Stomach (tissue), 4 donors: Measurements from ENCODE around the gene SPDYA.

Experiments
- EP300 ChIP-seq: sonication (generic); formaldehyde crosslinking; IDR thresholded peaks from one replicate; pipeline ENCODE4 v1.6.1; 2017; ENCODE audit warnings: antibody characterized with exemption
- POLR2A ChIP-seq, 4 donors: fragments of 450-650 bp; IDR thresholded peaks; one replicate each; pipeline ENCODE4 v1.6.1; 2016; ENCODE audit warnings: antibody characterized with exemption in 4 of 4, control low read depth in 2 of 4, mild to moderate bottlenecking in 1 of 4, moderate library complexity in 1 of 4
- TF ChIP-seq, protein P1 (sequence below), 7 experiments: fragments of 450-650 bp in 4 of 7; fragments of 200-600 bp in 3 of 7; sonication (generic) in 3 of 7; IDR thresholded peaks; one replicate each; pipeline ENCODE4 v1.5.1; 2016 to 2019; ENCODE audit warnings: antibody characterized with exemption in 7 of 7, control low read depth in 2 of 7, mild to moderate bottlenecking in 1 of 7

DNA sequence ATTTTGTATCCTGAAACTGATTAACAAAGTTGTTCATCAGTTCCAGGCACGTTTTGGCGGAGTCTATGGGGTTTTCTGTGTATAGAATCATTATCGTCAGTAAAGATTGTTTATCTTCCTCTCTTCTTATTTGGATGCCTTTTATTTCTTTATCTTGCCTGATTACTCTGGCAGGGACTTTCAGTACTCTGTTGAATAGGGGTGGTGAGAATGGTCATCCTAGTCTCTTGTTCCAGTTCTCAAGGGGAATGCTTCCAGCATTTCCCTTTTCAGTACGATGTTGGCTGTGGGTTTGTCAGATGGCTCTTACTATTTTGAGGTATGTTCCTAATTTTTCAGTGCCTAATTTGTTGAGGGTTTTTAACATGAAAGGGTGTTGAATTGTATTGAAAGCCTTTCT lies 14.0 kb upstream of the SPDYA start:
- TF ChIP-seq, protein P1, sequence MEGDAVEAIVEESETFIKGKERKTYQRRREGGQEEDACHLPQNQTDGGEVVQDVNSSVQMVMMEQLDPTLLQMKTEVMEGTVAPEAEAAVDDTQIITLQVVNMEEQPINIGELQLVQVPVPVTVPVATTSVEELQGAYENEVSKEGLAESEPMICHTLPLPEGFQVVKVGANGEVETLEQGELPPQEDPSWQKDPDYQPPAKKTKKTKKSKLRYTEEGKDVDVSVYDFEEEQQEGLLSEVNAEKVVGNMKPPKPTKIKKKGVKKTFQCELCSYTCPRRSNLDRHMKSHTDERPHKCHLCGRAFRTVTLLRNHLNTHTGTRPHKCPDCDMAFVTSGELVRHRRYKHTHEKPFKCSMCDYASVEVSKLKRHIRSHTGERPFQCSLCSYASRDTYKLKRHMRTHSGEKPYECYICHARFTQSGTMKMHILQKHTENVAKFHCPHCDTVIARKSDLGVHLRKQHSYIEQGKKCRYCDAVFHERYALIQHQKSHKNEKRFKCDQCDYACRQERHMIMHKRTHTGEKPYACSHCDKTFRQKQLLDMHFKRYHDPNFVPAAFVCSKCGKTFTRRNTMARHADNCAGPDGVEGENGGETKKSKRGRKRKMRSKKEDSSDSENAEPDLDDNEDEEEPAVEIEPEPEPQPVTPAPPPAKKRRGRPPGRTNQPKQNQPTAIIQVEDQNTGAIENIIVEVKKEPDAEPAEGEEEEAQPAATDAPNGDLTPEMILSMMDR (IDR thresholded peaks at IDR 0.05), result no peak
- TF ChIP-seq POLR2A (IDR thresholded peaks at IDR 0.05) (no peak), EP300 (no peak)
